AG04450 (cell line): ENCODE data around the gene C10orf143. TPM values are rescaled to one million over a fixed set of nuclear protein-coding genes. Genes with fewer than 3 reads are reported as not detected.

Experiments
- CTCF ChIA-PET: fragments of 300-600, 350-600 bp; formaldehyde crosslinking; extraction: SDS; loops from one replicate; lab custom pipeline; 2022; ENCODE audit warnings: antibody characterized with exemption, inconsistent platforms; lab: Charles Lee
- POLR2A ChIA-PET: fragments of 350-600 bp; formaldehyde crosslinking; extraction: SDS; loops from one replicate; lab custom pipeline; 2021; ENCODE audit warnings: antibody characterized with exemption, inconsistent platforms; lab: Yijun Ruan, JAX
- DNase-seq: peaks from one replicate; pipeline ENCODE4 v3.0.0-alpha.2; 2011; ENCODE audit warnings: low read depth, low spot score
- H3K27ac ChIP-seq: one replicate; pipeline ENCODE4 v1.5.1; 2012; ENCODE audit warnings: low read depth, low read length, control low read depth
- H3K27me3 ChIP-seq: one replicate; pipeline ENCODE4 v1.6.0; 2012; ENCODE audit warnings: low read length; ENCODE audit not compliant: control insufficient read depth, insufficient read depth
- H3K4me3 ChIP-seq: 2 replicates; pipeline ENCODE4 v1.5.1; 2011; ENCODE audit warnings: mild to moderate bottlenecking, low read depth, low read length, control low read depth
- H3K9me3 ChIP-seq: 2 replicates; pipeline ENCODE4 v1.5.1; 2012; ENCODE audit warnings: low read length; ENCODE audit not compliant: control insufficient read depth, insufficient read depth
- CTCF ChIP-seq: IDR thresholded peaks from 2 replicates; pipeline ENCODE4 v1.5.1; 2011; ENCODE audit warnings: low read depth, low read length, control low read depth, inconsistent platforms
- polyA minus RNA-seq: library from RNA; depleted of rRNA, polyadenylated mRNA; stranded (reverse); fragments of >200 nt; gene quantifications from 2 replicates; pipeline ENCODE4 v1.2.3, GENCODE V29; 2011; rRNA and poly(A)+ RNA removed
- polyA plus RNA-seq: library from polyadenylated mRNA; depleted of rRNA; stranded (reverse); fragments of >200 nt; gene quantifications from 2 replicates; pipeline ENCODE4 v1.2.3, GENCODE V29; 2011; rRNA removed

Gene C10orf143
- polyA plus RNA-seq (1.7 and 1.9 TPM in 2 replicates), polyA minus RNA-seq (0.18 and 1.00 TPM in 2 replicates)

- no peaks in the 10 kb centered on the region for H3K27me3 ChIP-seq
- DNase-seq, result peak; percentile 94
- ChIA-PET CTCF (interaction anchor here (0.7 to 3.2 kb wide), 33 partner anchors 9 to 1995 kb away, joined by 3 to 59 read pairs (median 5); partner anchors contain the start of gene GLRX3), POLR2A (interaction anchor here (0.7 to 3.2 kb wide), 9 partner anchors 13 to 1898 kb away, joined by 3 to 93 read pairs (median 5); partner anchors contain the start of gene GLRX3)
- peaks cover 3% of the 10 kb centered on the region; the same call in 1 of the 2 replicates for H3K9me3 ChIP-seq
- TF ChIP-seq CTCF, result no peak
- H3K4me3 ChIP-seq, result peak within 1 kb of the TSS; percentile 97
- peak within 1 kb of the TSS; percentile 89 for H3K27ac ChIP-seq
These were observed at the start of gene C10orf143 for GRCh38 chr10:130110246-130111112. Gene C10orf143, minus strand, starts transcription at chr10:130110830. Its CDS starts 58 bp downstream, at chr10:130110772.

GRCh38 chr10:130159192-130159794, 48.7 kb upstream of the C10orf143 start:
- POLR2A ChIA-PET, result no interaction called here
- no peaks in the 10 kb centered on the region for H3K9me3 ChIP-seq
- H3K27me3 ChIP-seq, result no peaks in the 10 kb centered on the region
- no peak for TF ChIP-seq CTCF
- no peak overlapping the region for H3K4me3 ChIP-seq
- H3K27ac ChIP-seq, result no peak overlapping the region
- CTCF ChIA-PET, result interaction anchor here (1.0 to 2.0 kb wide), 4 partner anchors 20 to 32 kb away, joined by 3 to 9 read pairs (median 4); no protein-coding TSS in a partner anchor
- no peak for DNase-seq

GRCh38 chr10:130146042-130146441, 35.4 kb upstream of the C10orf143 start:
- Histone ChIP-seq H3K27me3 (no peaks in the 10 kb centered on the region), H3K9me3 (no peaks in the 10 kb centered on the region), H3K27ac (no peak overlapping the region), H3K4me3 (no peak overlapping the region)
- no peak for DNase-seq
- ChIA-PET CTCF (interaction anchor here (2.9 to 4.3 kb wide), 2 partner anchors 18 to 36 kb away, joined by 14 to 22 read pairs; partner anchors contain the start of gene C10orf143), POLR2A (no interaction called here)
- TF ChIP-seq CTCF, result no peak

GRCh38 chr10:130141878-130142277, 31.2 kb upstream of the C10orf143 start:
- ChIA-PET CTCF (interaction anchor here (1.1 to 1.5 kb wide), 3 partner anchors 14 to 48 kb away, joined by 3 to 10 read pairs (median 9); no protein-coding TSS in a partner anchor), POLR2A (no interaction called here)
- no peak for TF ChIP-seq CTCF
- DNase-seq, result no peak
- Histone ChIP-seq H3K27me3 (no peaks in the 10 kb centered on the region), H3K9me3 (no peaks in the 10 kb centered on the region), H3K4me3 (no peak overlapping the region), H3K27ac (no peak overlapping the region)
